ENCODE measurements around the gene CLDN16.

GRCh38 chr3:190340071-190340470 lies 47.9 kb upstream of the CLDN16 start:
- TF ChIP-seq CTCF (IDR thresholded peaks at IDR 0.05): no peak
- no peak for TF ChIP-seq EZH2 (IDR thresholded peaks at IDR 0.05; ENCODE audit: borderline replicate concordance, insufficient read depth, low read depth, low read length, poor library complexity, severe bottlenecking)

Measured in B cell (primary cell).